Measurements from ENCODE around the gene ACOX3.

GRCh38 chr4:8427761-8428287 lies 12.7 kb downstream of the ACOX3 start:
- TF ChIP-seq EP300 (IDR thresholded peaks at IDR 0.05) = no peak
- TF ChIP-seq, protein P1, sequence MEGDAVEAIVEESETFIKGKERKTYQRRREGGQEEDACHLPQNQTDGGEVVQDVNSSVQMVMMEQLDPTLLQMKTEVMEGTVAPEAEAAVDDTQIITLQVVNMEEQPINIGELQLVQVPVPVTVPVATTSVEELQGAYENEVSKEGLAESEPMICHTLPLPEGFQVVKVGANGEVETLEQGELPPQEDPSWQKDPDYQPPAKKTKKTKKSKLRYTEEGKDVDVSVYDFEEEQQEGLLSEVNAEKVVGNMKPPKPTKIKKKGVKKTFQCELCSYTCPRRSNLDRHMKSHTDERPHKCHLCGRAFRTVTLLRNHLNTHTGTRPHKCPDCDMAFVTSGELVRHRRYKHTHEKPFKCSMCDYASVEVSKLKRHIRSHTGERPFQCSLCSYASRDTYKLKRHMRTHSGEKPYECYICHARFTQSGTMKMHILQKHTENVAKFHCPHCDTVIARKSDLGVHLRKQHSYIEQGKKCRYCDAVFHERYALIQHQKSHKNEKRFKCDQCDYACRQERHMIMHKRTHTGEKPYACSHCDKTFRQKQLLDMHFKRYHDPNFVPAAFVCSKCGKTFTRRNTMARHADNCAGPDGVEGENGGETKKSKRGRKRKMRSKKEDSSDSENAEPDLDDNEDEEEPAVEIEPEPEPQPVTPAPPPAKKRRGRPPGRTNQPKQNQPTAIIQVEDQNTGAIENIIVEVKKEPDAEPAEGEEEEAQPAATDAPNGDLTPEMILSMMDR (IDR thresholded peaks at IDR 0.05) = no peak
- no peak for TF ChIP-seq POLR2A (IDR thresholded peaks at IDR 0.05)
